HG03432 (cell line): Measurements from ENCODE around the gene SLC25A26.
A peak's percentile ranks its signal among the peaks of the same experiment; 100 is the strongest.
"Not testable (repeated sequence)": the region's sequence is repeated elsewhere in the genome, so short reads cannot be mapped to it uniquely, and the experiment has no call there.

Source experiments
- ATAC-seq: cut with Tn5 transposase; IDR thresholded peaks from one replicate; pipeline ENCODE4 v1.9.1; 2021; ENCODE audit warnings: mild to moderate bottlenecking, moderate library complexity; ENCODE audit not compliant: unreplicated experiment

Gene SLC25A26

GRCh38 chr3:66406163-66406562 lies 185.4 kb downstream of the SLC25A26 start:
- no peak for ATAC-seq

GRCh38 chr3:66406831-66407610 lies 186.2 kb downstream of the SLC25A26 start:
- ATAC-seq, result no peak

- ATAC-seq, result peak; percentile 88
These were observed 186.9 kb downstream of the SLC25A26 start for GRCh38 chr3:66407611-66408218.

GRCh38 chr3:66409771-66410754 lies 189.3 kb downstream of the SLC25A26 start:
- ATAC-seq, result no peak

GRCh38 chr3:66410976-66411375 lies 190.2 kb downstream of the SLC25A26 start:
- ATAC-seq, result no peak

GRCh38 chr3:66411474-66411873 lies 190.7 kb downstream of the SLC25A26 start:
- ATAC-seq, result no peak

GRCh38 chr3:66411961-66412887 lies 191.4 kb downstream of the SLC25A26 start:
- no peak for ATAC-seq

- ATAC-seq, result no peak
These were observed 192.4 kb downstream of the SLC25A26 start for GRCh38 chr3:66413151-66413751.

- ATAC-seq, result no peak
These were observed 194.0 kb downstream of the SLC25A26 start for GRCh38 chr3:66414846-66415245.

GRCh38 chr3:66415867-66416428 lies 195.1 kb downstream of the SLC25A26 start:
- no peak for ATAC-seq

- no peak for ATAC-seq
These were observed 195.9 kb downstream of the SLC25A26 start for GRCh38 chr3:66416556-66417304.

- no peak for ATAC-seq
These were observed 197.7 kb downstream of the SLC25A26 start for GRCh38 chr3:66418475-66418931.

GRCh38 chr3:66419036-66419435 lies 198.2 kb downstream of the SLC25A26 start:
- no peak for ATAC-seq

- not testable (repeated sequence) for ATAC-seq
These were observed 200.3 kb downstream of the SLC25A26 start for GRCh38 chr3:66421144-66421543.

- not testable (repeated sequence) for ATAC-seq
These were observed 201.1 kb downstream of the SLC25A26 start for GRCh38 chr3:66421893-66422292.

- ATAC-seq, result no peak
These were observed 203.0 kb downstream of the SLC25A26 start for GRCh38 chr3:66423791-66424190.

GRCh38 chr3:66425032-66425431 lies 204.2 kb downstream of the SLC25A26 start:
- no peak for ATAC-seq

GRCh38 chr3:66425576-66426114 lies 204.8 kb downstream of the SLC25A26 start:
- ATAC-seq, result no peak
